Measurements from ENCODE around the gene SPATA13. TPM values are rescaled to one million over a fixed set of nuclear protein-coding genes. Genes with fewer than 3 reads are reported as not detected.

The SPATA13 gene
- total RNA-seq, 1 donor from 2014 or later = 12.1 TPM

GRCh38 chr13:24267274-24267673 is 106.8 kb downstream of the SPATA13 start:
- no peak for DNase-seq (ENCODE audit: low read depth)
- peak overlapping the region; percentile 20 for H3K4me3 ChIP-seq (ENCODE audit: low read depth, low read length)
- TF ChIP-seq CTCF (conservative IDR thresholded peaks at IDR 0.05; ENCODE audit: low read depth, low read length) = no peak

- no peak for TF ChIP-seq CTCF (conservative IDR thresholded peaks at IDR 0.05; ENCODE audit: low read depth, low read length)
- no peak for DNase-seq (ENCODE audit: low read depth)
- H3K4me3 ChIP-seq (ENCODE audit: low read depth, low read length) = peak overlapping the region; percentile 20
Observed at GRCh38 chr13:24267801-24268200, 107.3 kb downstream of the SPATA13 start.

GRCh38 chr13:24269821-24270220 is 109.3 kb downstream of the SPATA13 start:
- TF ChIP-seq CTCF (conservative IDR thresholded peaks at IDR 0.05; ENCODE audit: low read depth, low read length) = no peak
- no peak for DNase-seq (ENCODE audit: low read depth)
- H3K4me3 ChIP-seq (ENCODE audit: low read depth, low read length) = no peak overlapping the region

- TF ChIP-seq CTCF (conservative IDR thresholded peaks at IDR 0.05; ENCODE audit: low read depth, low read length) = peak; percentile 5
- DNase-seq (ENCODE audit: low read depth) = no peak
- H3K4me3 ChIP-seq (ENCODE audit: low read depth, low read length) = peak overlapping the region; percentile 44
Observed at GRCh38 chr13:24270639-24271141, 110.2 kb downstream of the SPATA13 start.

GRCh38 chr13:24271231-24271600 is 110.7 kb downstream of the SPATA13 start:
- TF ChIP-seq CTCF (conservative IDR thresholded peaks at IDR 0.05; ENCODE audit: low read depth, low read length) = no peak
- DNase-seq (ENCODE audit: low read depth) = no peak
- H3K4me3 ChIP-seq (ENCODE audit: low read depth, low read length) = peak overlapping the region; percentile 44

GRCh38 chr13:24271601-24272451 is 111.3 kb downstream of the SPATA13 start:
- DNase-seq (ENCODE audit: low read depth) = no peak
- peak overlapping the region; percentile 44 for H3K4me3 ChIP-seq (ENCODE audit: low read depth, low read length)
- no peak for TF ChIP-seq CTCF (conservative IDR thresholded peaks at IDR 0.05; ENCODE audit: low read depth, low read length)

Measured in epithelial cell of proximal tubule (primary cell).